KOPT-K1 (cell line): Measurements from ENCODE around the gene LPP.

Experiments
- H3K27ac ChIP-seq: fragments of 200-600 bp; sonication (generic); 2 replicates; pipeline ENCODE4 v1.5.1; 2016; ENCODE audit warnings: antibody characterized with exemption, mild to moderate bottlenecking, low read depth, low read length; ENCODE audit not compliant: poor library complexity, severe bottlenecking
- H3K36me3 ChIP-seq: fragments of 200-600 bp; sonication (generic); 2 replicates; pipeline ENCODE4 v1.5.1; 2017; ENCODE audit warnings: antibody characterized with exemption, mild to moderate bottlenecking, low read length, moderate library complexity; ENCODE audit not compliant: insufficient read depth
- H3K9me3 ChIP-seq: fragments of 200-600 bp; sonication (generic); 2 replicates; pipeline ENCODE4 v1.5.1; 2017; ENCODE audit warnings: antibody characterized with exemption, low read length, mild to moderate bottlenecking; ENCODE audit not compliant: insufficient read depth, poor library complexity, severe bottlenecking

The LPP gene

DNA sequence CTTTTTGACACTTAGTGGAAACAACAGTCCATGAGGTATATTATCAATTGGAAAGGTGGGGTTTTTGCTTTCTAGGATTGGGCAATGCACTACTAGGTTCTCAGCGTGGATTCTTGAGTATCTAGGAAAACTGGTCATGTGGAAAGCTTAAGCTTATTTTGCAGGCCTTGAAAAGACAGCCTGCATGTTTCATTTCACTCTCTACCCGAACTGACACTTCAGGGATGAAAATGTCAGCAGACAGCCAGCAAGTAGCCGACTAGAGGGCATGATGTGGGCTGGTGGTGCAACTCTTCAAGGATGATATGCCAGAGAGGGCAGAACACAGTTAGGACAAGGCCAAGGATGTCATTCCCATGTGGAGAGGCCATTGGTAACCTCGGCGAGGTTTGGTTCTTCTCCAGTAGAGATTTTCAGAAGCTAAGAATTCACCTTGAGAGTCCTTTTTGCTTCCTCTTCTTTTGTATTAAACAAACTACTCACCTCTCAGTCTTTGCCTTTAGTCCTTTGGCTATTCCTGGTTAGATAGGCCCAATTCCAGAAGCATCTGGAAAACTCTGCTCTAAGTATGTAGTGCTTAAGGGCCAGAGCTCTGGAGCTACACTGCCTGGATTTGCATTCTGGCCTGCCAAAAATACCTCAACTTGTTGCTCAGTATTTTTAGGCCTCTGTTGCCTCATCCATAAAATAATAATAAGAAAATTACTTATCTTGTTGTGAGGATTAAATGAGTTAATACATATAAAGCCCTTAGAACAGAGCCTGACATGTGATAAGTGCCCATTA is 17.9 kb downstream of the LPP start:
- no peaks in the 10 kb centered on the region for H3K36me3 ChIP-seq
- H3K27ac ChIP-seq = no peak overlapping the region
- H3K9me3 ChIP-seq = no peaks in the 10 kb centered on the region

DNA sequence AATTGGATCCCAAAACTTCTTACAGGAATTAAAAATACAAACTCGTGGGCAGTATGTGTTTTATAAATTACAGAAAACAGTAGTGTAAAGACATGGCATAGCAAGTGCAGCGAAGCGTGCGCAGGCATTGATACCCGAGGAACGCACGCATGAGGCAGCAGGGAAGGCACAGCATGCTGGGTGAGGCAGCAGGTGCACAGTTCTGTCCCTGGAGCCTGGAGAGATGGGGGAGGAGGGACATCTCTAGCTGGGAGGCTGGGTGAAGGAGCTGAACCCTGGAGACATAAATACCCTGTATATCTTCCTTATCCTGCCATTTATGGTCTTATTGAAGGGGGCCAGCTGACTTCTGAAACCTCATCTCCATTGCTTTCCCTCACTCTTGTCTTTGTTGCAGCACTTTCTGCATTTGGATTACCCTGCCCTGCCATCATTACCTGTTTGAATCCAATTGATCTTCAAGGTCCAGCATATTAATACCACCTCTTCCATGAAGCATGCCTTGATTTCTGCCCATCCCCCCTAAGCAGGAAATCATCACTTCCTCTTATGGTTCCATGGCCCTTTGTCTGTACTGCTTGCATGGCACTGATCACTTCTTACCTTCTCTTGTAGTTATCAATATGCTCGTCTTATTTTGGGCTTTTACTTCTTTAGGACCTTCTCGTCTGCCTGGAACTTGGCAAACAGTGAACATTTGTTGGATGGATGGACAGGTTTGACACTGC is 20.5 kb downstream of the LPP start:
- H3K9me3 ChIP-seq = no peaks in the 10 kb centered on the region
- H3K27ac ChIP-seq = peak overlapping the region; percentile 18
- H3K36me3 ChIP-seq = 0 out of 2 replicates have a peak, but pooled peaks cover 8% of the 10 kb centered on the region

DNA sequence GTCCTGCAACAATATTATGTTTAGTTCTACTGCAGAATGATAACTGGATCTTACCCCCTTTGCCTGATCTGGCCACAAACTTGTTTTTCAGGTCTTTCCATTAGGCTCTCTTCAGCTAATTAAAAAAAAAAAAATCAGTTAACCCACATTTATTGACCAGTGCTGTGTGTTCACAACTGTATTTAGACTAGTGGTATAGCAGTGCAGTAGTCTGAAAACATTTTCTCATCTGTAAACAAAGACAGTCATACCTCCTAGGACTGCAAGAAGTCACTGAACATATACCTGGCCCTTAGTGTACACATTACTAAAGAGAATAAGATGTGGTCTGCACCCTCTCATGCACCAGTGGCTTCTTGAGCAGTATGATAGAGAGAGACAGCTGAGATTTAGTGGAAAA is 22.5 kb downstream of the LPP start:
- Histone ChIP-seq H3K27ac (no peak overlapping the region), H3K9me3 (no peaks in the 10 kb centered on the region), H3K36me3 (0 out of 2 replicates have a peak, but pooled peaks cover 8% of the 10 kb centered on the region)

DNA sequence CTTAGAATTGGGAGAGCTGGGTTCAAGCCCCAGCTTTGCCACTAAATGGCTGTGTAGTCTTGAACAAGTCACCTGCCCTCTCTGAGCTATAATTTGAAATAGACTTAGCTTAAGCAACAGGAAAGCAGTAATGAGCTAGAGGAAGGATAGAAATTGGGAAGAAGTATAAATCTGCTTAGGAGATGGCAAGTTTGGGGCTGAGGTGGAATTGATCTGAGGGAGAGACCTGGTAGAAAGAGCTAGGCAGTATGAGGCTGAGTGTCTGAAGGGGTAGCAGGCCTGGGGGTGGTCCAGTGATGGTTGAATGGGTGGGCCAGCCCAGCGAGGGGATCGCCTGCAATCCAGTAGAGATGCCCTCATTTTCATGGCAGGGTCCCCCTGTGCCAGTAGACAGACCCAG is 22.9 kb downstream of the LPP start:
- Histone ChIP-seq H3K36me3 (0 out of 2 replicates have a peak, but pooled peaks cover 8% of the 10 kb centered on the region), H3K9me3 (no peaks in the 10 kb centered on the region), H3K27ac (no peak overlapping the region)

DNA sequence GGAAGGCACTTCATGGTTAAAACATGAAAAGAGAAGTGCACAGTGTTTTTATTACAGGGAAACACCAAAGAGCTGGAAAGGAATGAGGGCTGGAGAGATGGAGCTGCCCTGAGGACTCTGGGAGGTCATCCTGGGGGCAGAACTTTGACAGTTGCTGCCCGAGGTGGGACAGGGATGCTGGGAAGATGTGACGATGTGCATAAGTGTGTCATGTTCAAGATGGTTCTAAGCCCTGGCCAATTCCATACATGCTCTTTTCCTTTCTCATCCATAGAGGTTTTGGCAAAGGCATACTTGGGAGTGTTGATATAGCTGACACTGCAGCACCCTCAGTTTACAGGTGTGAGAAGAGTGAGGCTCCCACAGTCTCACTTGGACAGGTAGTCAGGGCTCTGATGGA is 23.8 kb downstream of the LPP start:
- Histone ChIP-seq H3K9me3 (no peaks in the 10 kb centered on the region), H3K36me3 (0 out of 2 replicates have a peak, but pooled peaks cover 8% of the 10 kb centered on the region), H3K27ac (no peak overlapping the region)

DNA sequence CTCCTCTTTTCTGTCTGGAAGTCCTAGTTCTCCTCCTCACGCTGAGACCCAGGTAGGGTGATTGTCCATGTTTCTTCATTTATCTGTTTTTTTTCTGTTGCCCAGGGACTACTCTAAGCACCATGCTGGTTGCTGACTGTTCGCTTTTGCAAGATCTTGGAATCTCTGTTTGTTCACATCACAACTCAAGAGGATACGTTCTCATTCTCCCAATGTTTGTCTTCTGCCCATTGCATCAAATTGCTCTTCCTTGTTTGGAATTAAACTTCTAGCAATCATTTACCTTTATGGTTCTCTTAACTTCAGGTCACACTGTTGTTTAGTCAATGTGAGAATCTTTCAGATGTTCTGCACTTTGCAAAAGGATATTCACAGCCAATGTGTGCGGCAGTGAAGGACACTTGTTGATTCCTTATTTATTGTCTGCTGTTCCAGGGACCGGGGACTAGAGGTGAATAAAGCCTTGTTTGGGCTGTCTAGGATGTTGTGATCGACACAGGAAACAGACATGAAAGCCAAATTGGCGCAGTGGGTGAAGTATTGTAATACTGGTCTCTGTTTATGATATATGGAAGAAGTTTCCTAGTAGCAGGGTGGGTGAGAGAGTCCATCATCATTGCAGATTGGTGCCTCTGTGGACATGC is 24.5 kb downstream of the LPP start:
- Histone ChIP-seq H3K36me3 (0 out of 2 replicates have a peak, but pooled peaks cover 8% of the 10 kb centered on the region), H3K27ac (no peak overlapping the region), H3K9me3 (no peaks in the 10 kb centered on the region)

DNA sequence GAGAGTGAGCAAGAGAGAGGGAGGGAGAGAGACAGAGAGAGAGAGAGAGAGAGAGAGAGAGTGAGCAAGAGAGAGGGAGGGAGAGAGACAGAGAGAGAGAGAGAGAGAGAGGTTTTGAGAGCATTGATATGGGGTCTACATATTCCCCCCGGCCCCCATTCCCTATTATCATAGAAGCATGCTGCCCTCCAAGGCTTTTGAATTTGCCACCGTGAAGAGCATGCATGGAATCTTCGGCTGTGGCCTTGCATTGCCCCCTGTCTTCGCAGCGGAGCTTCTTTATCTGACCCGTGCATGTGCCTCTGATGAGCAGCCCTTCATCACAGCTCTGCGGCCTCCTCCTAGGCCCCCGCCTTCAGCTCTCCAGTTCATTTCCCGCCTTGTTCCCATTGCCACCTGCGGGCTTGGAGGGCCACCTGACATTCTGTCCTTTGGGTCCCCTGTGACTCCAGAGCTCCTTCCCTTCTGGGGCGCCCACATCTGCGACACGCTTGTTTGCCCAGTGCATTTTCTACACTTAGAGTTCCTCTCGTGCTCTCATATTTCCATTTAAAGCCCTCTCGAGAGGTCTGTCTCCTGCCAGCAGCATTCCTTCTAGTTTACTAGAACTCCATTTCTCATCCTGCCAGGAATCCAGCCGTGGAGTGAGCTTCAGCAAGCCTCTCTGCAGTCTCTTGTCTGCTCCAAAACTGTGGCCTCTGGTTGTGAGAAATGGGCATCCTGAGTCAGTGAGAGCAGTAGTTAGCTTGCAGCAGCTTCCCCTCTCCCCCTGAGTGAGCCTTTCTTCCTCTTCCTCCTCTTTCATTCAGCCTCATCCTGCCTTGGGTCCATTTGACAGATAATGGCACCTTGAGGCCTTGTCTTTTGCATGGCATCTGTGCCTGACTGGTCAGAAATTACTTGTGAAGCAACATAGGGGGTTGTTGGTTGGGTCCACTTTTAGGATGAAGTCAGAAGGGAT is 25.3 kb downstream of the LPP start:
- H3K27ac ChIP-seq = no peak overlapping the region
- no peaks in the 10 kb centered on the region for H3K9me3 ChIP-seq

DNA sequence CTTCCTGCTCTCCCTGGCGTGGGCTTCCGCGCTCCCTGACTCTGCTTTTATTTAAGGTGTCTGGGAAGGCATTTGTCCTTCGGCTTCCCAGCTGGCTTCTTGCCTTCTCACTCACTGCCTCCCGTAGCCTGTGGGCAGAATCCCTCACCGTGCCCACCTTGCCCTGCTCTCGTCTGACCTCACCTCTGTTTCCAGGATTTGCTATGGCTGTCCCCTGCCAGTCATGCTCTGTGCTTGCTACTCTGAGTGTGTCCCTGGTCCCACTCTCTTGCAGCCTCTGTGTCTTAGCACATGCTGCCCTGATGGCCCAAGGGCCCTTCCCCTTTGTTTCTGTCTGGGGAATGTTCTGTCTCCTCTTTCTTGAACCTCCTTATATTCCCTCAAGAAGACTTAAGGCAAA is 26.2 kb downstream of the LPP start:
- H3K27ac ChIP-seq = no peak overlapping the region
- no peaks in the 10 kb centered on the region for H3K9me3 ChIP-seq

More for the DNA sequence above, 25.3 kb downstream of the LPP start:
- 0 out of 2 replicates have a peak, but pooled peaks cover 8% of the 10 kb centered on the region for H3K36me3 ChIP-seq

DNA sequence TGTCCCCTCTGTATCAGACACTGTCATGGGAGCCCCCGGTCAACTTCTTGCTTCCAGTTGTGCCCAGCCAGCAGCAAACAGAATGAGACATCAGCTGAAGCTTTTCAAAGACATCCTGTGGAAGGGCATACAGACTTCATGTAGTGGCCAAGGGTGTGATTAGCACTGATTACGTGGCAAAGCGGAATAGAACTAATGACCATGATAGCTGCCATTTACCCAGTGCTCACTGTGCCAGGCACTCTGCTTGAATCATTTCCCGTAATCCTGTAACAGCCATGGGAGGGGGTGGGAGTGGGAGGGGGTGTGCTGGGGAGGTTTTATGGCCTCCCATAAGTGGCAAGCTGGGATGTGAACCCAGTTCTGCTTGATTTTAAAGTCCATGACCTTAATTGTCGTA is 29.5 kb downstream of the LPP start:
- Histone ChIP-seq H3K27ac (no peak overlapping the region), H3K9me3 (no peaks in the 10 kb centered on the region)

More for the DNA sequence above, 26.2 kb downstream of the LPP start:
- 0 out of 2 replicates have a peak, but pooled peaks cover 8% of the 10 kb centered on the region for H3K36me3 ChIP-seq

DNA sequence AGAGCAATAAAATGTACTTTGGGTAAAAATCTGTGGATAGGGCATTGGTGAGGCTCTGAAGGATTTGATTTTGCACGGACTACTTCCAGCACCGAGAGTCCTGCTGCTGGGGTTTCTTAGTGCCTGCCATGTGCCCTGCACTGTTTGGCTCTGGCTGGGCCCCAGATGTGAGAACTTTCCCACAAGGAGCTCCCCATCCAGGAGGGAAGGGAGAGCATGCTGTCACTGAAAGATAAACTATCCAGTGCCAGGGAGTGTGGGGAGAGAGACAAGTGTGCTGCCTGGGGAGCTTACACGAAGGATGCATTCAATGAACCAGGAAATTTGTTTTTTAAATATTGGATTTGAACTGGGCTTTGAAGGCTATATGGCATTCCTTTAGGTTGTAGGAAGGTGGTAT is 30.2 kb downstream of the LPP start:
- Histone ChIP-seq H3K9me3 (no peaks in the 10 kb centered on the region), H3K36me3 (no peaks in the 10 kb centered on the region), H3K27ac (no peak overlapping the region)

More for the DNA sequence above, 29.5 kb downstream of the LPP start:
- 0 out of 2 replicates have a peak, but pooled peaks cover 5% of the 10 kb centered on the region for H3K36me3 ChIP-seq

DNA sequence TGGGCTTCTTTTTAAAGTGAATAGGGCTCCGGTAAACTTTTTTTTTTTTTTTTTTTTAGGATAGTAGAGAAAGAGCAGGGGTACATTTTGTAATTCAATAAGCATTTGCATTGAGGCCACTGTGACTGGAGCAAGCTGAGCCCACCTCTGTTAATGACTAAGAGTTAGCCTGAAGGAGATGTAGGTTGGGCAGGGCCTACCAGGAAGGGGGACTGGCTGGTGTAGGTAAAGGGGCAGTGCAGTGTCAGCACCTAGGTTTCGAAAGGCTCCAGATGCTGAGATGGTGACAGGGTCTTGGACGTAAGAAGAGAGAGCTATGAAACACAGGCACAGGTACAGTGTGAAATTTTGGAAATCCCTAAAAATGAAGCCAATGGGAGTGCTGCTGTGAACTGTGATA is 30.7 kb downstream of the LPP start:
- Histone ChIP-seq H3K27ac (no peak overlapping the region), H3K9me3 (no peaks in the 10 kb centered on the region), H3K36me3 (no peaks in the 10 kb centered on the region)

DNA sequence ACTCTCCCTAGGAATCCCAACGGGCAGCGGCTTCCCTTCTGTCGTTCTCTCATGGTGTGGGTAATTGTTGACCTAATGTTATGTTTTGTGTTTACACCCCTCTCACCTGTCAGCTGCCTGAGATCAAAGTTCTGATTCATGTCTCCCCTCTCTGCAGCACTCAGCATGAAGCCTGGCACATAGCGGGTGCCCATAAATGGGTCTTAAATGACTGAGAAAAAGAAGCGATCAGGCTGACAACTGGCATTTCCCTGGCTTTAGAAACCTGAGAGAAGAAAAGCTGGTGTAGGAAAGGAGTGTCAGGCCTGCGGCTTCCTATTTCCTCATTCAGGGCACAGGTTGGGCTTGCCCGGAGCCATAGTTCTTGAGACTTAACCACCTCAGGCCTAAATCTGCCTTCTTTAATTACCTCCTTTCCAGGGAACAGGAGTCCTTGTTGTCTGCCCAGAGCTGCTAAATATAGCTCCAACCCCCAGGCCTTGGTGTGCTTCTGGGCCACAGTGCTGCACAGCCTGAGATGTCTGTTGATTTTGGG is 31.8 kb downstream of the LPP start:
- Histone ChIP-seq H3K9me3 (no peaks in the 10 kb centered on the region), H3K36me3 (no peaks in the 10 kb centered on the region), H3K27ac (no peak overlapping the region)

DNA sequence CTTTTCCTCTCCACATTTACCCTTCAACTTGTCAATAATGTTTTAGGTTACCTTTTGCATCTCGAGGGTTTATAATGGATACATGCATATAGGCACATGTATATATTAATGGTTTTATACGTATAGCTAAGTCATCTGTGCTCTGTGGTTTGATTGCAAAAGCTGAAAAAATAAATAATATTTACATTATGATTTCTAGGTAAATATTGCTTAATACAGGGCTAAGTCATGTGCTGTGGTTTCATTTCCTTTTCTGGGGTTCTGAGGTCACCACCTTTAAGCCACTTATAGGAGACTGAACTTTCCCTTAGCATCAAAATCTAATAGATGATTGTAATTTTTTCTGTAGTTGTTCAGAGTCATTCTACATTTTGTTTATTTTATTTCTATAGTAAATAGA is 33.1 kb downstream of the LPP start:
- Histone ChIP-seq H3K36me3 (no peaks in the 10 kb centered on the region), H3K27ac (no peak overlapping the region)

DNA sequence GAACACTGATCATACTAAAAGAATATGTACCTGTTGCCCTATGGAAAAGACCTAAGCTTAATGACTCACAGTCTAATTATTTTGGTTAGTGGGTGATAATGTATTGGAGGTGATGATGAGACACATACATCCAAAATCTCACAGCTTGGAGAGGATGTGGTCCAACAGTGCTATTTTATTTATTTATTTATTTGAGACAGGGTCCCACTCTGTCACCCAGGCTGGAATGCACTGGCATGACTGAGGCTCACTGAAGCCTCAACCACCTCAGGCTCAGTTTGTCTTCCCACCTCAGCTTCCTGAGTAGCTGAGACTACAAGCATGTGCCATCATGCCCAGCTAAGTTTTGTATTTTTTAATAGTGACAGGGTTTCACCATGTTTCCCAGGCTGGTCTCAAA is 35.0 kb downstream of the LPP start:
- H3K9me3 ChIP-seq = no peaks in the 10 kb centered on the region
- peak overlapping the region; percentile 50 for H3K27ac ChIP-seq
- peaks cover 8% of the 10 kb centered on the region; the same call in 1 of the 2 replicates for H3K36me3 ChIP-seq

More for the DNA sequence above, 33.1 kb downstream of the LPP start:
- H3K9me3 ChIP-seq = no peaks in the 10 kb centered on the region
